ENCODE results near the gene S100A5. TPM values are rescaled to one million over a fixed set of nuclear protein-coding genes. Genes with fewer than 3 reads are reported as not detected.

S100A5 gene
- total and polyA plus RNA-seq, 2 of the 8 experiments (the other 6 are each of a cell fraction or from before 2014, with no cell fraction given), result not detected

- Histone ChIP-seq H3K9ac (replicated peaks in 1 of 4; ENCODE audit: extremely low read depth in 1 of 4, low read depth in 3 of 4, low read length in 3 of 4) (no peak overlapping the region), H3K4me1 (replicated peaks in 1 of 4; ENCODE audit: control insufficient read depth in 3 of 4, insufficient read depth in 4 of 4, low read length in 3 of 4) (peaks cover 15 to 38% (median 24%) of the 10 kb centered on the region in 4 experiments), H3K79me1 (ENCODE audit: low read depth, low read length) (no peaks in the 10 kb centered on the region), H4K91ac (replicated peaks; ENCODE audit: insufficient read length, low read length) (peak overlapping the region; percentile 92), H4K8ac (ENCODE audit: extremely low read depth, insufficient read depth, low read length) (no peak overlapping the region), H3K9me3 (ENCODE audit: insufficient read depth in 2 of 2, low read depth in 1 of 2, low read length in 1 of 2) (no peaks in the 10 kb centered on the region), H2BK12ac (ENCODE audit: low read depth, low read length) (peak overlapping the region; percentile 96; the same call in 1 of the 2 replicates), H3K36me3 (ENCODE audit: control insufficient read depth in 2 of 4, insufficient read depth in 4 of 4, low read length in 3 of 4) (no peaks in the 10 kb centered on the region), H4K5ac (ENCODE audit: insufficient read length, low read depth, low read length) (no peak overlapping the region), H3K14ac (ENCODE audit: insufficient read length) (no peak overlapping the region), H3K4ac (replicated peaks; ENCODE audit: insufficient read length, low read depth, low read length) (no peak overlapping the region), H3K18ac (ENCODE audit: extremely low read depth, low read length) (0 out of 2 replicates have a peak overlapping the region, but pooled peaks have one; percentile 82), H3K27ac (ENCODE audit: low read depth, low read length) (no peak overlapping the region), H2BK15ac (ENCODE audit: low read length) (peak overlapping the region; percentile 74; the same call in 1 of the 2 replicates), H4K20me1 (replicated peaks in 1 of 2; ENCODE audit: control insufficient read depth in 1 of 2, insufficient read depth in 2 of 2, low read length in 2 of 2) (no peaks in the 10 kb centered on the region), H3K23ac (ENCODE audit: insufficient read length) (no peak overlapping the region), H3K4me2 (ENCODE audit: insufficient read depth in 1 of 2, low read depth in 2 of 2, low read length in 2 of 2) (peak overlapping the region; percentile 74 to 75), H3K27me3 (replicated peaks in 1 of 4; ENCODE audit: control insufficient read depth in 3 of 4, extremely low read depth in 1 of 4, insufficient read depth in 3 of 4, low read length in 3 of 4) (peaks cover 0 to 19% (median 6%) of the 10 kb centered on the region in 4 experiments; a peak in 5 of 7 replicates), H2AFZ (ENCODE audit: low read length) (no peak overlapping the region), H2BK5ac (ENCODE audit: low read depth, low read length) (peak overlapping the region; percentile 29; the same call in 1 of the 2 replicates), H3K79me2 (ENCODE audit: control insufficient read depth in 1 of 2, insufficient read depth in 2 of 2, low read length in 2 of 2) (no peaks in the 10 kb centered on the region), H2AK5ac (ENCODE audit: low read depth, low read length) (0 out of 2 replicates have a peak overlapping the region, but pooled peaks have one; percentile 7), H3K23me2 (ENCODE audit: low read depth, low read length) (peaks cover 2% of the 10 kb centered on the region), H2BK20ac (ENCODE audit: low read length) (peak overlapping the region; percentile 90; the same call in 1 of the 2 replicates), H2BK120ac (replicated peaks; ENCODE audit: low read depth, low read length) (no peak overlapping the region), H3K56ac (replicated peaks; ENCODE audit: insufficient read length, low read depth, low read length) (no peak overlapping the region), H3K4me3 (ENCODE audit: extremely low read depth in 1 of 4, insufficient read depth in 2 of 4, low read depth in 3 of 4, low read length in 4 of 4) (peak overlapping the region in 1 of 4 experiments; percentile 55; a peak in 2 of 8 replicates)
- no peak for DNase-seq (ENCODE audit: low read depth in 1 of 2, low spot score in 2 of 2)
- 91% methylated on average over 7 of the region's 9 CpGs; no CpG with 5 or more reads in 1 of the 2 experiments for WGBS, 2 experiments (ENCODE audit: extremely low coverage in 1 of 2, insufficient coverage in 1 of 2, insufficient read length in 1 of 2, insufficient replicate concordance in 2 of 2, low coverage in 1 of 2, low lambda C conversion rate in 2 of 2, missing lambda C conversion rate in 1 of 2)
- FAIRE-seq, result no peak
- POLR2A ChIA-PET (ENCODE audit: partially characterized antibody), result interaction anchor here (2.8 kb wide), 1 partner anchor 31 kb away, joined by 10 read pairs; no protein-coding TSS in a partner anchor
- CTCF ChIA-PET (ENCODE audit: partially characterized antibody), result interaction anchor here (0.8 to 10.2 kb wide), 7 partner anchors 9 to 91 kb away, joined by 3 to 165 read pairs (median 30); partner anchors contain the start of genes S100A1, S100A13, S100A14 and S100A16
- no peak for TF ChIP-seq ASH2L (IDR thresholded peaks at IDR 0.05; ENCODE audit: low read length)
- no peak for TF ChIP-seq BCL11A (IDR thresholded peaks at IDR 0.05; ENCODE audit: low read depth in 2 of 2, low read length in 2 of 2)
- TF ChIP-seq BACH1 (IDR thresholded peaks at IDR 0.05; ENCODE audit: low read length), result no peak
- TF ChIP-seq TEAD4 (IDR thresholded peaks at IDR 0.05; ENCODE audit: low read depth, low read length), result no peak
- no peak for TF ChIP-seq CEBPB (IDR thresholded peaks at IDR 0.05; ENCODE audit: low read depth, low read length)
- no peak for TF ChIP-seq SIX5 (IDR thresholded peaks at IDR 0.05; ENCODE audit: low read depth, low read length)
- no peak for TF ChIP-seq POLR2A (IDR thresholded peaks at IDR 0.05; ENCODE audit: control extremely low read depth in 1 of 2, low read depth in 2 of 2, low read length in 2 of 2)
- TF ChIP-seq EZH2 (IDR thresholded peaks at IDR 0.05; ENCODE audit: low read depth, low read length, severe bottlenecking), result no peak
- TF ChIP-seq RXRA (IDR thresholded peaks at IDR 0.05; ENCODE audit: insufficient read depth, low read depth, low read length), result no peak
- no peak for TF ChIP-seq CHD2 (IDR thresholded peaks at IDR 0.05; ENCODE audit: low read length)
- no peak for TF ChIP-seq CBX5 (IDR thresholded peaks at IDR 0.05; ENCODE audit: low read depth, low read length)
- no peak for TF ChIP-seq HDAC2 (IDR thresholded peaks at IDR 0.05; ENCODE audit: borderline replicate concordance in 1 of 2, low read depth in 2 of 2, low read length in 2 of 2)
- TF ChIP-seq GTF2F1 (IDR thresholded peaks at IDR 0.05; ENCODE audit: borderline replicate concordance, low read depth, low read length), result no peak
Observed at GRCh38 chr1:153536671-153537375, 3.9 kb downstream of the S100A5 start.

Measured in H1 (cell line).